ENCODE data around the gene ZNF726. TPM values are rescaled to one million over a fixed set of nuclear protein-coding genes. Genes with fewer than 3 reads are reported as not detected.

The ZNF726 gene
- total and polyA plus RNA-seq, 2 experiments from 2014 or later = 1.1 to 4.8 TPM

GRCh38 chr19:23896912-23897311, 17.8 kb upstream of the ZNF726 start:
- H3F3A ChIP-seq (ENCODE audit: insufficient read depth) = no peaks in the 10 kb centered on the region
- 14 to 30% methylated on average over 1 of the region's 1 CpG for whole genome bisulfite sequencing, 2 experiments (ENCODE audit: low coverage in 1 of 2, low lambda C conversion rate in 2 of 2, missing lambda C conversion rate in 2 of 2)
- H4K20me1 ChIP-seq (ENCODE audit: insufficient read depth) = no peaks in the 10 kb centered on the region
- no peaks in the 10 kb centered on the region for H3K79me2 ChIP-seq (ENCODE audit: insufficient read depth)
- H2AFZ ChIP-seq = no peak overlapping the region
- no peaks in the 10 kb centered on the region for H3K36me3 ChIP-seq (ENCODE audit: low read depth)
- H3K4me2 ChIP-seq (ENCODE audit: unreplicated experiment) = no peak overlapping the region
- no peak for DNase-seq
- in situ Hi-C loops (cut with MboI) = no loop called here
- no peaks in the 10 kb centered on the region for H3K9me2 ChIP-seq (ENCODE audit: insufficient read depth)
- H3K9ac ChIP-seq = no peak overlapping the region
- no peaks in the 10 kb centered on the region for H3K4me1 ChIP-seq (ENCODE audit: insufficient read depth)
- no peaks in the 10 kb centered on the region for H3K9me3 ChIP-seq (ENCODE audit: low read depth)
- H3K27ac ChIP-seq = no peak overlapping the region
- no peak for TF ChIP-seq EZH2 (IDR thresholded peaks at IDR 0.05; ENCODE audit: insufficient read depth, poor library complexity, severe bottlenecking)
- no peak for TF ChIP-seq EZH2phosphoT487 (IDR thresholded peaks at IDR 0.05; ENCODE audit: insufficient read depth, low read depth)
- H3K4me3 ChIP-seq = no peak overlapping the region
- H3K27me3 ChIP-seq (replicated peaks; ENCODE audit: insufficient read depth) = no peaks in the 10 kb centered on the region

- no peaks in the 10 kb centered on the region for H3K36me3 ChIP-seq (ENCODE audit: low read depth)
- no peaks in the 10 kb centered on the region for H3K27me3 ChIP-seq (replicated peaks; ENCODE audit: insufficient read depth)
- H3K9ac ChIP-seq = no peak overlapping the region
- no peaks in the 10 kb centered on the region for H3K79me2 ChIP-seq (ENCODE audit: insufficient read depth)
- 23 to 36% methylated on average over 4 of the region's 4 CpGs for WGBS, 2 experiments (ENCODE audit: low coverage in 1 of 2, low lambda C conversion rate in 2 of 2, missing lambda C conversion rate in 2 of 2)
- H3K4me2 ChIP-seq (ENCODE audit: unreplicated experiment) = no peak overlapping the region
- H3K27ac ChIP-seq = no peak overlapping the region
- no peaks in the 10 kb centered on the region for H4K20me1 ChIP-seq (ENCODE audit: insufficient read depth)
- H3K4me3 ChIP-seq = no peak overlapping the region
- in situ Hi-C loops (cut with MboI) = no loop called here
- no peak overlapping the region for H2AFZ ChIP-seq
- no peak for DNase-seq
- TF ChIP-seq EZH2phosphoT487 (IDR thresholded peaks at IDR 0.05; ENCODE audit: insufficient read depth, low read depth) = no peak
- no peak for TF ChIP-seq EZH2 (IDR thresholded peaks at IDR 0.05; ENCODE audit: insufficient read depth, poor library complexity, severe bottlenecking)
- no peaks in the 10 kb centered on the region for H3K4me1 ChIP-seq (ENCODE audit: insufficient read depth)
- H3K9me2 ChIP-seq (ENCODE audit: insufficient read depth) = no peaks in the 10 kb centered on the region
- no peaks in the 10 kb centered on the region for H3F3A ChIP-seq (ENCODE audit: insufficient read depth)
- H3K9me3 ChIP-seq (ENCODE audit: low read depth) = no peaks in the 10 kb centered on the region
Measured at GRCh38 chr19:23901360-23901759, 13.3 kb upstream of the ZNF726 start.

GRCh38 chr19:23904406-23904805, 10.3 kb upstream of the ZNF726 start:
- Histone ChIP-seq H3K9me2 (ENCODE audit: insufficient read depth) (no peaks in the 10 kb centered on the region), H3K9me3 (ENCODE audit: low read depth) (no peaks in the 10 kb centered on the region), H3K4me1 (ENCODE audit: insufficient read depth) (no peaks in the 10 kb centered on the region), H3K27ac (no peak overlapping the region), H2AFZ (no peak overlapping the region), H3K79me2 (ENCODE audit: insufficient read depth) (no peaks in the 10 kb centered on the region), H3K27me3 (replicated peaks; ENCODE audit: insufficient read depth) (no peaks in the 10 kb centered on the region), H4K20me1 (ENCODE audit: insufficient read depth) (no peaks in the 10 kb centered on the region), H3F3A (ENCODE audit: insufficient read depth) (no peaks in the 10 kb centered on the region), H3K36me3 (ENCODE audit: low read depth) (no peaks in the 10 kb centered on the region), H3K9ac (no peak overlapping the region), H3K4me3 (no peak overlapping the region), H3K4me2 (ENCODE audit: unreplicated experiment) (no peak overlapping the region)
- 16 to 25% methylated on average over 3 of the region's 3 CpGs for WGBS, 2 experiments (ENCODE audit: low coverage in 1 of 2, low lambda C conversion rate in 2 of 2, missing lambda C conversion rate in 2 of 2)
- no peak for DNase-seq
- in situ Hi-C loops (cut with MboI) = no loop called here
- no peak for TF ChIP-seq EZH2 (IDR thresholded peaks at IDR 0.05; ENCODE audit: insufficient read depth, poor library complexity, severe bottlenecking)
- no peak for TF ChIP-seq EZH2phosphoT487 (IDR thresholded peaks at IDR 0.05; ENCODE audit: insufficient read depth, low read depth)

- no peak overlapping the region for H3K4me2 ChIP-seq (ENCODE audit: unreplicated experiment)
- H2AFZ ChIP-seq = no peak overlapping the region
- H3K79me2 ChIP-seq (ENCODE audit: insufficient read depth) = no peaks in the 10 kb centered on the region
- no peak overlapping the region for H3K9ac ChIP-seq
- no peaks in the 10 kb centered on the region for H3K9me3 ChIP-seq (ENCODE audit: low read depth)
- no peaks in the 10 kb centered on the region for H3K4me1 ChIP-seq (ENCODE audit: insufficient read depth)
- no peaks in the 10 kb centered on the region for H4K20me1 ChIP-seq (ENCODE audit: insufficient read depth)
- H3K27me3 ChIP-seq (replicated peaks; ENCODE audit: insufficient read depth) = no peaks in the 10 kb centered on the region
- DNase-seq = no peak
- H3F3A ChIP-seq (ENCODE audit: insufficient read depth) = no peaks in the 10 kb centered on the region
- in situ Hi-C loops (cut with MboI) = no loop called here
- no peak overlapping the region for H3K4me3 ChIP-seq
- no peak overlapping the region for H3K27ac ChIP-seq
- H3K36me3 ChIP-seq (ENCODE audit: low read depth) = no peaks in the 10 kb centered on the region
- WGBS, 2 experiments (ENCODE audit: low coverage in 1 of 2, low lambda C conversion rate in 2 of 2, missing lambda C conversion rate in 2 of 2) = 34% methylated on average over 4 of the region's 4 CpGs
- H3K9me2 ChIP-seq (ENCODE audit: insufficient read depth) = no peaks in the 10 kb centered on the region
- TF ChIP-seq EZH2phosphoT487 (IDR thresholded peaks at IDR 0.05; ENCODE audit: insufficient read depth, low read depth) = no peak
- TF ChIP-seq EZH2 (IDR thresholded peaks at IDR 0.05; ENCODE audit: insufficient read depth, poor library complexity, severe bottlenecking) = no peak
Measured at GRCh38 chr19:23905771-23906170, 8.9 kb upstream of the ZNF726 start.

GRCh38 chr19:23906835-23907234, 7.9 kb upstream of the ZNF726 start:
- H3K9me3 ChIP-seq (ENCODE audit: low read depth) = no peaks in the 10 kb centered on the region
- no peaks in the 10 kb centered on the region for H3K79me2 ChIP-seq (ENCODE audit: insufficient read depth)
- H3F3A ChIP-seq (ENCODE audit: insufficient read depth) = no peaks in the 10 kb centered on the region
- in situ Hi-C loops (cut with MboI) = no loop called here
- WGBS, 2 experiments (ENCODE audit: low coverage in 1 of 2, low lambda C conversion rate in 2 of 2, missing lambda C conversion rate in 2 of 2) = 24 to 37% methylated on average over 2 of the region's 2 CpGs
- H3K4me1 ChIP-seq (ENCODE audit: insufficient read depth) = no peaks in the 10 kb centered on the region
- no peaks in the 10 kb centered on the region for H3K27me3 ChIP-seq (replicated peaks; ENCODE audit: insufficient read depth)
- no peak overlapping the region for H2AFZ ChIP-seq
- TF ChIP-seq EZH2 (IDR thresholded peaks at IDR 0.05; ENCODE audit: insufficient read depth, poor library complexity, severe bottlenecking) (no peak), EZH2phosphoT487 (IDR thresholded peaks at IDR 0.05; ENCODE audit: insufficient read depth, low read depth) (no peak)
- no peak overlapping the region for H3K27ac ChIP-seq
- H3K9ac ChIP-seq = no peak overlapping the region
- no peaks in the 10 kb centered on the region for H3K36me3 ChIP-seq (ENCODE audit: low read depth)
- H3K4me2 ChIP-seq (ENCODE audit: unreplicated experiment) = no peak overlapping the region
- no peaks in the 10 kb centered on the region for H3K9me2 ChIP-seq (ENCODE audit: insufficient read depth)
- H4K20me1 ChIP-seq (ENCODE audit: insufficient read depth) = no peaks in the 10 kb centered on the region
- H3K4me3 ChIP-seq = no peak overlapping the region
- no peak for DNase-seq
